Measurements from ENCODE around the gene BRMS1. TPM values are rescaled to one million over a fixed set of nuclear protein-coding genes. Genes with fewer than 3 reads are reported as not detected.
"Not testable (repeated sequence)": the region's sequence is repeated elsewhere in the genome, so short reads cannot be mapped to it uniquely, and the experiment has no call there.

BRMS1 gene
- total RNA-seq, 1 experiment from 2014 or later = 58.1 TPM

GRCh38 chr11:66323684-66324083, 21.2 kb downstream of the BRMS1 start:
- no peak for DNase-seq
- ChIA-PET POLR2A (no interaction called here), CTCF (interaction anchor here (0.7 kb wide), 1 partner anchor 11 kb away, joined by 4 read pairs; no protein-coding TSS in a partner anchor)
- H3K36me3 Mint-ChIP-seq (ENCODE audit: insufficient read depth, unreplicated experiment) = no peaks in the 10 kb centered on the region
- intact Hi-C loops (cut with micrococcal nuclease; ENCODE audit: unreplicated experiment) = no loop called here
- peaks cover 36% of the 10 kb centered on the region for H3K4me1 Mint-ChIP-seq (ENCODE audit: low read depth, unreplicated experiment)
- TF ChIP-seq, protein P1, sequence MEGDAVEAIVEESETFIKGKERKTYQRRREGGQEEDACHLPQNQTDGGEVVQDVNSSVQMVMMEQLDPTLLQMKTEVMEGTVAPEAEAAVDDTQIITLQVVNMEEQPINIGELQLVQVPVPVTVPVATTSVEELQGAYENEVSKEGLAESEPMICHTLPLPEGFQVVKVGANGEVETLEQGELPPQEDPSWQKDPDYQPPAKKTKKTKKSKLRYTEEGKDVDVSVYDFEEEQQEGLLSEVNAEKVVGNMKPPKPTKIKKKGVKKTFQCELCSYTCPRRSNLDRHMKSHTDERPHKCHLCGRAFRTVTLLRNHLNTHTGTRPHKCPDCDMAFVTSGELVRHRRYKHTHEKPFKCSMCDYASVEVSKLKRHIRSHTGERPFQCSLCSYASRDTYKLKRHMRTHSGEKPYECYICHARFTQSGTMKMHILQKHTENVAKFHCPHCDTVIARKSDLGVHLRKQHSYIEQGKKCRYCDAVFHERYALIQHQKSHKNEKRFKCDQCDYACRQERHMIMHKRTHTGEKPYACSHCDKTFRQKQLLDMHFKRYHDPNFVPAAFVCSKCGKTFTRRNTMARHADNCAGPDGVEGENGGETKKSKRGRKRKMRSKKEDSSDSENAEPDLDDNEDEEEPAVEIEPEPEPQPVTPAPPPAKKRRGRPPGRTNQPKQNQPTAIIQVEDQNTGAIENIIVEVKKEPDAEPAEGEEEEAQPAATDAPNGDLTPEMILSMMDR (IDR thresholded peaks at IDR 0.05; ENCODE audit: insufficient read depth in 1 of 2, low read depth in 1 of 2, low read length in 1 of 2, severe bottlenecking in 1 of 2, unreplicated experiment in 1 of 2) = no peak
- Histone ChIP-seq H3K4me3 (ENCODE audit: low read depth, low read length) (no peak overlapping the region), H3K36me3 (ENCODE audit: control insufficient read depth, insufficient read depth, low read length) (no peaks in the 10 kb centered on the region), H3K27me3 (replicated peaks; ENCODE audit: control insufficient read depth, insufficient read depth, low read length) (no peaks in the 10 kb centered on the region), H3K9me3 (peaks cover 12% of the 10 kb centered on the region; the same call in 1 of the 2 replicates), H3K4me1 (peaks cover 50% of the 10 kb centered on the region)
- no peak overlapping the region for H3K4me3 Mint-ChIP-seq (ENCODE audit: unreplicated experiment)
- no peaks in the 10 kb centered on the region for H3K27me3 Mint-ChIP-seq (ENCODE audit: insufficient read depth, unreplicated experiment)
- no peak overlapping the region for H3K27ac Mint-ChIP-seq (ENCODE audit: unreplicated experiment)
- H3K9me3 Mint-ChIP-seq (ENCODE audit: unreplicated experiment) = peaks cover 13% of the 10 kb centered on the region
- BruUV-seq (replicated peaks) = no TSS peak

- H3K36me3 Mint-ChIP-seq (ENCODE audit: insufficient read depth, unreplicated experiment) = no peaks in the 10 kb centered on the region
- TF ChIP-seq, protein P1 (IDR thresholded peaks at IDR 0.05; ENCODE audit: insufficient read depth in 1 of 2, low read depth in 1 of 2, low read length in 1 of 2, severe bottlenecking in 1 of 2, unreplicated experiment in 1 of 2) = no peak
- no peak overlapping the region for H3K4me3 Mint-ChIP-seq (ENCODE audit: unreplicated experiment)
- Histone ChIP-seq H3K36me3 (ENCODE audit: control insufficient read depth, insufficient read depth, low read length) (no peaks in the 10 kb centered on the region), H3K9me3 (peaks cover 12% of the 10 kb centered on the region; the same call in 1 of the 2 replicates), H3K4me1 (peaks cover 50% of the 10 kb centered on the region), H3K4me3 (ENCODE audit: low read depth, low read length) (no peak overlapping the region), H3K27me3 (replicated peaks; ENCODE audit: control insufficient read depth, insufficient read depth, low read length) (no peaks in the 10 kb centered on the region)
- H3K27ac Mint-ChIP-seq (ENCODE audit: unreplicated experiment) = peak overlapping the region; percentile 29
- peaks cover 15% of the 10 kb centered on the region for H3K9me3 Mint-ChIP-seq (ENCODE audit: unreplicated experiment)
- BruUV-seq (replicated peaks) = no TSS peak
- intact Hi-C loops (cut with micrococcal nuclease; ENCODE audit: unreplicated experiment) = no loop called here
- ChIA-PET CTCF (interaction anchor here (1.9 kb wide), 1 partner anchor 10 kb away, joined by 15 read pairs; no protein-coding TSS in a partner anchor), POLR2A (no interaction called here)
- peak in 1 of 2 experiments; percentile 50 for DNase-seq
- no peaks in the 10 kb centered on the region for H3K27me3 Mint-ChIP-seq (ENCODE audit: insufficient read depth, unreplicated experiment)
- H3K4me1 Mint-ChIP-seq (ENCODE audit: low read depth, unreplicated experiment) = peaks cover 34% of the 10 kb centered on the region
Observed at GRCh38 chr11:66322732-66323427, 22.0 kb downstream of the BRMS1 start.

- Histone ChIP-seq H3K4me3 (ENCODE audit: low read depth, low read length) (no peak overlapping the region), H3K27me3 (replicated peaks; ENCODE audit: control insufficient read depth, insufficient read depth, low read length) (no peaks in the 10 kb centered on the region), H3K9me3 (peaks cover 12% of the 10 kb centered on the region; the same call in 1 of the 2 replicates), H3K36me3 (ENCODE audit: control insufficient read depth, insufficient read depth, low read length) (no peaks in the 10 kb centered on the region), H3K4me1 (peaks cover 44% of the 10 kb centered on the region)
- intact Hi-C loops (cut with micrococcal nuclease; ENCODE audit: unreplicated experiment) = no loop called here
- peaks cover 15% of the 10 kb centered on the region for H3K9me3 Mint-ChIP-seq (ENCODE audit: unreplicated experiment)
- no peak for DNase-seq
- H3K4me1 Mint-ChIP-seq (ENCODE audit: low read depth, unreplicated experiment) = peaks cover 25% of the 10 kb centered on the region
- no peak overlapping the region for H3K27ac Mint-ChIP-seq (ENCODE audit: unreplicated experiment)
- no TSS peak for BruUV-seq (replicated peaks)
- TF ChIP-seq, protein P1 (IDR thresholded peaks at IDR 0.05; ENCODE audit: insufficient read depth in 1 of 2, low read depth in 1 of 2, low read length in 1 of 2, severe bottlenecking in 1 of 2, unreplicated experiment in 1 of 2) = no peak
- POLR2A ChIA-PET = interaction anchor here (0.5 kb wide), 1 partner anchor 145 kb away, joined by 6 read pairs; no protein-coding TSS in a partner anchor
- H3K27me3 Mint-ChIP-seq (ENCODE audit: insufficient read depth, unreplicated experiment) = no peaks in the 10 kb centered on the region
- H3K36me3 Mint-ChIP-seq (ENCODE audit: insufficient read depth, unreplicated experiment) = no peaks in the 10 kb centered on the region
- H3K4me3 Mint-ChIP-seq (ENCODE audit: unreplicated experiment) = no peak overlapping the region
- CTCF ChIA-PET = interaction anchor here (1.9 kb wide), 1 partner anchor 9 kb away, joined by 15 read pairs; no protein-coding TSS in a partner anchor
Observed at GRCh38 chr11:66321606-66322005, 23.3 kb downstream of the BRMS1 start.

DNA sequence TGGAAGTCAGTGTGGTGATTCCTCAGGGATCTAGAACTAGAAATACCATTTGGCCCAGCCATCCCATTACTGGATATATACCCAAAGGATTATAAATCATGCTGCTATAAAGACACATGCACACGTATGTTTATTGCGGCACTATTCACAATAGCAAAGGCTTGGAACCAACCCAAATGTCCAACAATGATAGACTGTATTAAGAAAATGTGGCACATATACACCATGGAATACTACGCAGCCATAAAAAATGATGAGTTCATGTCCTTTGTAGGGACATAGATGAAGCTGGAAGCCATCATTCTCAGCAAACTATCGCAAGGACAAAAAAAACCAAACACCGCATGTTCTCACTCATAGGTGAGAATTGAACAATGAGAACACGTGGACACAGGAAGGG, 24.2 kb downstream of the BRMS1 start:
- H3K4me3 Mint-ChIP-seq (ENCODE audit: unreplicated experiment); H3K27ac Mint-ChIP-seq (ENCODE audit: unreplicated experiment); intact Hi-C loops (cut with micrococcal nuclease; ENCODE audit: unreplicated experiment); POLR2A ChIA-PET; DNase-seq; BruUV-seq (replicated peaks); CTCF ChIA-PET; H3K27me3 ChIP-seq (replicated peaks; ENCODE audit: control insufficient read depth, insufficient read depth, low read length); H3K27me3 Mint-ChIP-seq (ENCODE audit: insufficient read depth, unreplicated experiment); H3K4me3 ChIP-seq (ENCODE audit: low read depth, low read length); H3K36me3 Mint-ChIP-seq (ENCODE audit: insufficient read depth, unreplicated experiment); H3K36me3 ChIP-seq (ENCODE audit: control insufficient read depth, insufficient read depth, low read length): not testable (repeated sequence)
- peaks cover 25% of the 10 kb centered on the region for H3K4me1 Mint-ChIP-seq (ENCODE audit: low read depth, unreplicated experiment)
- peaks cover 38% of the 10 kb centered on the region for H3K4me1 ChIP-seq
- peaks cover 12% of the 10 kb centered on the region; the same call in 1 of the 2 replicates for H3K9me3 ChIP-seq
- peaks cover 15% of the 10 kb centered on the region for H3K9me3 Mint-ChIP-seq (ENCODE audit: unreplicated experiment)

DNA sequence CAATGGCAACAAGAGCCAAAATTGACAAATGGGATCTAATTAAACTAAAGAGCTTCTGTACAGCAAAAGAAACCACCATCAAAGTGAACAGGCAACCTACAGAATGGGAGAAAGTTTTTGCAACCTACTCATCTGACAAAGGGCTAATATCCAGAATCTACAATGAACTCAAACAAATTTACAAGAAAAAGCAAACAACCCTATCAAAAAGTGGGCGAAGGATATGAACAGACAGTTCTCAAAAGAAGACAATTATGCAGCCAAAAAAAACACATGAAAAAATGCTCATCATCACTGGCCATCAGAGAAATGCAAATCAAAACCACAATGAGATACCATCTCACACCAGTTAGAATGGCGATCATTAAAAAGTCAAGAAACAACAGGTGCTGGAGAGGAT, 24.6 kb downstream of the BRMS1 start:
- H3K9me3 Mint-ChIP-seq (ENCODE audit: unreplicated experiment) = peaks cover 15% of the 10 kb centered on the region
- CTCF ChIA-PET = interaction anchor here (0.9 kb wide), 1 partner anchor 31 kb away, joined by 3 read pairs; the partner anchor contains the start of gene YIF1A
- H3K4me3 Mint-ChIP-seq (ENCODE audit: unreplicated experiment); H3K27ac Mint-ChIP-seq (ENCODE audit: unreplicated experiment); H3K4me3 ChIP-seq (ENCODE audit: low read depth, low read length); H3K27me3 ChIP-seq (replicated peaks; ENCODE audit: control insufficient read depth, insufficient read depth, low read length); H3K36me3 Mint-ChIP-seq (ENCODE audit: insufficient read depth, unreplicated experiment); DNase-seq; POLR2A ChIA-PET; intact Hi-C loops (cut with micrococcal nuclease; ENCODE audit: unreplicated experiment); H3K27me3 Mint-ChIP-seq (ENCODE audit: insufficient read depth, unreplicated experiment); H3K36me3 ChIP-seq (ENCODE audit: control insufficient read depth, insufficient read depth, low read length); BruUV-seq (replicated peaks): not testable (repeated sequence)
- peaks cover 25% of the 10 kb centered on the region for H3K4me1 Mint-ChIP-seq (ENCODE audit: low read depth, unreplicated experiment)
- H3K4me1 ChIP-seq = peaks cover 34% of the 10 kb centered on the region
- peaks cover 12% of the 10 kb centered on the region; the same call in 1 of the 2 replicates for H3K9me3 ChIP-seq

Measured in Caco-2 (cell line).